Measurements from ENCODE around the gene LSP1. TPM values are rescaled to one million over a fixed set of nuclear protein-coding genes. Genes with fewer than 3 reads are reported as not detected.

The LSP1 gene
- polyA plus RNA-seq, 1 donor from 2014 or later = not detected

DNA sequence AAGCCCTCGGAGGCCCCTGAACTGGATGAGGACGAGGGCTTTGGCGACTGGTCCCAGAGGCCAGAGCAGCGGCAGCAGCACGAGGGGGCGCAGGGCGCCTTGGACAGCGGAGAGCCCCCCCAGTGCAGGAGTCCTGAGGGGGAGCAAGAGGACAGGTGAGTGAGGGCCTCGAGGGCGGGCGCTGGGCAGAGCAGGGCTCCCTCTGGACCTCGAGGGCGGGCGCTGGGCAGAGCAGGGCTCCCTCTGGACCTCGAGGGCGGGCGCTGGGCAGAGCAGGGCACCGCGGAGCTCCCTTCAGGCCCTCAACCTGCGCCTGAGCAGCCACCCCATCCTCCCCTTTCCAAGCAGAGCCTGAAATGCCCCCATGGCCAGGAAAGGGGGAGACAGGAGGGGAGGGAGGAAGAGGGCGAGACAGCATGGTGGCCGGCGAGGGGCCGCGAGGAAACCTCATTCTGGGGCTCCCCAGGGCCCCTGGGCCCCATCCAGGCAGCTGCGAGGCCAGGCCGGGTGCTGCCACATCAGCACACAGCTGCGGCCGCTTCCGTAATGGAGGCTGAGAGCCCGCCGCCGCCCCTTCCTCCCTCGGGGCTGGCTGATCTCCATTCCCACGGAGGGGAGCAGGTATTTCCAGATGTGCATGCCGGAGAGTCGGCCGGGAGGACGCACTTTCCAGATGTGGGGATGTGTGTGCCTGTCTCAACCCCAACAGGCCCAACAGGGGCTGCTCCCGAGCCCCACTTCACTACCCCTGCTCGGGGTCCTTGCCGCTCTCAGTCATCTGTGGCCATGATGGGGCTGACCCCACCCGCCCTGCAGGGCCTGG is 28.8 kb downstream of the LSP1 start:
- H4K20me1 ChIP-seq (ENCODE audit: insufficient read depth) = no peaks in the 10 kb centered on the region
- H3K9me3 ChIP-seq (ENCODE audit: low read length) = no peaks in the 10 kb centered on the region
- TF ChIP-seq EP300 (conservative IDR thresholded peaks at IDR 0.05; ENCODE audit: poor library complexity, severe bottlenecking) (no peak), POLR2AphosphoS5 (IDR thresholded peaks at IDR 0.05) (no peak), TAF1 (IDR thresholded peaks at IDR 0.05; ENCODE audit: low read depth) (no peak), RAD21 (conservative IDR thresholded peaks at IDR 0.05) (no peak), EZH2 (IDR thresholded peaks at IDR 0.05; ENCODE audit: borderline replicate concordance, insufficient read depth, low read length, poor library complexity, severe bottlenecking) (no peak), MXI1 (conservative IDR thresholded peaks at IDR 0.05; ENCODE audit: poor library complexity, severe bottlenecking) (no peak), SMC3 (conservative IDR thresholded peaks at IDR 0.05; ENCODE audit: poor library complexity) (no peak)
- TF ChIP-seq, protein P1, sequence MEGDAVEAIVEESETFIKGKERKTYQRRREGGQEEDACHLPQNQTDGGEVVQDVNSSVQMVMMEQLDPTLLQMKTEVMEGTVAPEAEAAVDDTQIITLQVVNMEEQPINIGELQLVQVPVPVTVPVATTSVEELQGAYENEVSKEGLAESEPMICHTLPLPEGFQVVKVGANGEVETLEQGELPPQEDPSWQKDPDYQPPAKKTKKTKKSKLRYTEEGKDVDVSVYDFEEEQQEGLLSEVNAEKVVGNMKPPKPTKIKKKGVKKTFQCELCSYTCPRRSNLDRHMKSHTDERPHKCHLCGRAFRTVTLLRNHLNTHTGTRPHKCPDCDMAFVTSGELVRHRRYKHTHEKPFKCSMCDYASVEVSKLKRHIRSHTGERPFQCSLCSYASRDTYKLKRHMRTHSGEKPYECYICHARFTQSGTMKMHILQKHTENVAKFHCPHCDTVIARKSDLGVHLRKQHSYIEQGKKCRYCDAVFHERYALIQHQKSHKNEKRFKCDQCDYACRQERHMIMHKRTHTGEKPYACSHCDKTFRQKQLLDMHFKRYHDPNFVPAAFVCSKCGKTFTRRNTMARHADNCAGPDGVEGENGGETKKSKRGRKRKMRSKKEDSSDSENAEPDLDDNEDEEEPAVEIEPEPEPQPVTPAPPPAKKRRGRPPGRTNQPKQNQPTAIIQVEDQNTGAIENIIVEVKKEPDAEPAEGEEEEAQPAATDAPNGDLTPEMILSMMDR (IDR thresholded peaks at IDR 0.05; ENCODE audit: poor library complexity, severe bottlenecking) = no peak
- TF ChIP-seq, protein P2, sequence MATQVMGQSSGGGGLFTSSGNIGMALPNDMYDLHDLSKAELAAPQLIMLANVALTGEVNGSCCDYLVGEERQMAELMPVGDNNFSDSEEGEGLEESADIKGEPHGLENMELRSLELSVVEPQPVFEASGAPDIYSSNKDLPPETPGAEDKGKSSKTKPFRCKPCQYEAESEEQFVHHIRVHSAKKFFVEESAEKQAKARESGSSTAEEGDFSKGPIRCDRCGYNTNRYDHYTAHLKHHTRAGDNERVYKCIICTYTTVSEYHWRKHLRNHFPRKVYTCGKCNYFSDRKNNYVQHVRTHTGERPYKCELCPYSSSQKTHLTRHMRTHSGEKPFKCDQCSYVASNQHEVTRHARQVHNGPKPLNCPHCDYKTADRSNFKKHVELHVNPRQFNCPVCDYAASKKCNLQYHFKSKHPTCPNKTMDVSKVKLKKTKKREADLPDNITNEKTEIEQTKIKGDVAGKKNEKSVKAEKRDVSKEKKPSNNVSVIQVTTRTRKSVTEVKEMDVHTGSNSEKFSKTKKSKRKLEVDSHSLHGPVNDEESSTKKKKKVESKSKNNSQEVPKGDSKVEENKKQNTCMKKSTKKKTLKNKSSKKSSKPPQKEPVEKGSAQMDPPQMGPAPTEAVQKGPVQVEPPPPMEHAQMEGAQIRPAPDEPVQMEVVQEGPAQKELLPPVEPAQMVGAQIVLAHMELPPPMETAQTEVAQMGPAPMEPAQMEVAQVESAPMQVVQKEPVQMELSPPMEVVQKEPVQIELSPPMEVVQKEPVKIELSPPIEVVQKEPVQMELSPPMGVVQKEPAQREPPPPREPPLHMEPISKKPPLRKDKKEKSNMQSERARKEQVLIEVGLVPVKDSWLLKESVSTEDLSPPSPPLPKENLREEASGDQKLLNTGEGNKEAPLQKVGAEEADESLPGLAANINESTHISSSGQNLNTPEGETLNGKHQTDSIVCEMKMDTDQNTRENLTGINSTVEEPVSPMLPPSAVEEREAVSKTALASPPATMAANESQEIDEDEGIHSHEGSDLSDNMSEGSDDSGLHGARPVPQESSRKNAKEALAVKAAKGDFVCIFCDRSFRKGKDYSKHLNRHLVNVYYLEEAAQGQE (IDR thresholded peaks at IDR 0.05; ENCODE audit: borderline replicate concordance) = no peak
- H3K9me2 ChIP-seq (ENCODE audit: insufficient read depth, low read length) = no peaks in the 10 kb centered on the region
- no peak overlapping the region for H3K9ac ChIP-seq (ENCODE audit: low read length)
- no peaks in the 10 kb centered on the region for H3K79me2 ChIP-seq (replicated peaks; ENCODE audit: insufficient read depth, low read length)
- H2AFZ ChIP-seq (ENCODE audit: low read depth, low read length) = no peak overlapping the region
- no peaks in the 10 kb centered on the region for H3F3A ChIP-seq (ENCODE audit: insufficient read depth, low read length, poor library complexity, severe bottlenecking)
- no peaks in the 10 kb centered on the region for H3K36me3 ChIP-seq (ENCODE audit: insufficient read depth, low read length)
- no peak overlapping the region for H3K4me2 ChIP-seq (ENCODE audit: low read length)
- no peak overlapping the region for H3K4me3 ChIP-seq (ENCODE audit: low read length)
- H3K27ac ChIP-seq (ENCODE audit: low read length) = no peak overlapping the region
- H3K27me3 ChIP-seq (ENCODE audit: insufficient read depth, low read depth, low read length) = no peaks in the 10 kb centered on the region

DNA sequence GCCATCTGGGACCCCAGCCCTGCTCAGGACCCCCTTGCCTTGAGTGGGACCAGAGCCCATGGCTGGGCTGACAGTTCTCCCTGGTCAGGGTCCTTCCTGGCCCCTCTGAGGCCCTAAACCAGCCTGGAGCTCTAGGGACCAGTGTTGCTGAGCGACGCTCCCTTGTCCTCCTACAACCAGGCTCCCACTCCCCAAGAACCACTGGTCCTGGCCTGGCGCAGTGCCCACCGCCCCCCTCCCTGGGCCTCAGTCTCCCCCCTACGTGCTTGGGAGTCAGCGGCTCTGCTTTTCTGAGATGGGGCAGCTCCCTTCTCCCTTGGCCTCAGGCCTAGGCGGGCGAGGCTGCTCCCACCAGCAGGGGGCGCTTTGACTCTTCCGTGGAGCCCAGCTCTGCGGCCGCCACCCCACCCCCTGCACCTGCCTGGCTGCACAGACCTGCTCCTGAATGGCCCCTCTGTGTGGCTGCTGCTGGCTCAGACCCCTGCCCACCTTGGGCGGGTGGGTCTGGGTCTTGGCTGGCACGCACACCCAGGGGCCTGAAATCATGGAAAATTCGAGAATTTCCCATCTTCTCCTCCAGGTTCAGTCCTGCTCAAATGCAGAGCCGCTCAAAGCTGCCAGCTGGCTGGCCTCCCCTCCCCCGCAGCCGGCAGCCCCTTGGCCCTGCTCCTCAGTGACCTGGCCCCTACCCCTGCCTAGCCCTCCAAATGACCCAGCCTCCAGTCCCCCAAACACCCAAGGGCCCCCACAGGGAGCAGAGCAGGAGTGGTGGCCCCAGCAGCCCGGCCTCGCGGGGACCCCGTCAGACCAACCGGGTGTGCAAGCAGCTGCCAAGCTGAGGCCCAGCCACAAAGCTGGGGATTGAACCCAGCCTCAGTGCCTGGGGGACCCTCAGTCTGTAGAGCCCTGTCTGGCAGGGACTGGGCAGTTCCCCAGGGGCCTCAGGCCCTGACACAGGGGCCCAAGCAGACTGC is 29.7 kb downstream of the LSP1 start:
- Histone ChIP-seq H3F3A (ENCODE audit: insufficient read depth, low read length, poor library complexity, severe bottlenecking) (no peaks in the 10 kb centered on the region), H3K9ac (ENCODE audit: low read length) (no peak overlapping the region), H2AFZ (ENCODE audit: low read depth, low read length) (no peak overlapping the region), H3K79me2 (replicated peaks; ENCODE audit: insufficient read depth, low read length) (no peaks in the 10 kb centered on the region), H3K4me3 (ENCODE audit: low read length) (no peak overlapping the region), H3K9me2 (ENCODE audit: insufficient read depth, low read length) (no peaks in the 10 kb centered on the region), H4K20me1 (ENCODE audit: insufficient read depth) (no peaks in the 10 kb centered on the region), H3K4me2 (ENCODE audit: low read length) (no peak overlapping the region), H3K9me3 (ENCODE audit: low read length) (no peaks in the 10 kb centered on the region), H3K27ac (ENCODE audit: low read length) (no peak overlapping the region), H3K36me3 (ENCODE audit: insufficient read depth, low read length) (no peaks in the 10 kb centered on the region), H3K27me3 (ENCODE audit: insufficient read depth, low read depth, low read length) (no peaks in the 10 kb centered on the region)
- TF ChIP-seq EP300 (conservative IDR thresholded peaks at IDR 0.05; ENCODE audit: poor library complexity, severe bottlenecking) (no peak), EZH2 (IDR thresholded peaks at IDR 0.05; ENCODE audit: borderline replicate concordance, insufficient read depth, low read length, poor library complexity, severe bottlenecking) (no peak), RAD21 (conservative IDR thresholded peaks at IDR 0.05) (peak; percentile 43), SMC3 (conservative IDR thresholded peaks at IDR 0.05; ENCODE audit: poor library complexity) (peak; percentile 53), TAF1 (IDR thresholded peaks at IDR 0.05; ENCODE audit: low read depth) (no peak), MXI1 (conservative IDR thresholded peaks at IDR 0.05; ENCODE audit: poor library complexity, severe bottlenecking) (no peak), POLR2AphosphoS5 (IDR thresholded peaks at IDR 0.05) (no peak)
- TF ChIP-seq, protein P1 (IDR thresholded peaks at IDR 0.05; ENCODE audit: poor library complexity, severe bottlenecking) = peak; percentile 59
- TF ChIP-seq, protein P2 (IDR thresholded peaks at IDR 0.05; ENCODE audit: borderline replicate concordance) = no peak

Data from neural cell (in vitro differentiated cells).